PC-3 (cell line): Measurements from ENCODE around the gene PSMD1.

Experiments used
- CTCF ChIP-seq: fragments of 300-600 bp; sonication (generic); conservative IDR thresholded peaks from 2 replicates; pipeline ENCODE4 v1.5.1; 2017; ENCODE audit warnings: antibody characterized with exemption, low read depth, mild to moderate bottlenecking, low read length
- EZH2 ChIP-seq: fragments of 300-600 bp; sonication (generic); IDR thresholded peaks from one replicate; pipeline ENCODE4 v1.6.1; 2017; ENCODE audit warnings: antibody characterized with exemption, mild to moderate bottlenecking, low read length; ENCODE audit not compliant: unreplicated experiment

GRCh38 chr2:231219289-231219688, 162.6 kb downstream of the PSMD1 start:
- TF ChIP-seq CTCF (no peak), EZH2 (no peak)
